HEK293 (cell line): ENCODE measurements around the gene PRKCZ.

Experiments
- MYNN ChIP-seq: fragments of 450-650 bp; formaldehyde crosslinking; IDR thresholded peaks from 2 replicates; pipeline ENCODE4 v1.5.1; 2016; ENCODE audit warnings: missing biosample characterization, missing genetic modification characterization, borderline replicate concordance
- ZNF114 ChIP-seq: fragments of 450-650 bp; formaldehyde crosslinking; IDR thresholded peaks from 2 replicates; pipeline ENCODE4 v1.5.0; 2017; ENCODE audit warnings: missing biosample characterization, missing genetic modification characterization
- TF ChIP-seq, protein P1 (sequence below): fragments of 450-650 bp; formaldehyde crosslinking; IDR thresholded peaks from 2 replicates; pipeline ENCODE4 v1.5.1; 2016; ENCODE audit warnings: missing biosample characterization, missing genetic modification characterization
- TF ChIP-seq, protein P2 (sequence below): fragments of 450-650 bp; formaldehyde crosslinking; IDR thresholded peaks from 2 replicates; pipeline ENCODE4 v1.5.1; 2016; ENCODE audit warnings: missing biosample characterization, missing genetic modification characterization
- TF ChIP-seq, protein P3 (sequence below): fragments of 450-650 bp; formaldehyde crosslinking; IDR thresholded peaks from 2 replicates; pipeline ENCODE4 v1.5.0; 2017; ENCODE audit warnings: missing biosample characterization, missing genetic modification characterization, borderline replicate concordance

DNA sequence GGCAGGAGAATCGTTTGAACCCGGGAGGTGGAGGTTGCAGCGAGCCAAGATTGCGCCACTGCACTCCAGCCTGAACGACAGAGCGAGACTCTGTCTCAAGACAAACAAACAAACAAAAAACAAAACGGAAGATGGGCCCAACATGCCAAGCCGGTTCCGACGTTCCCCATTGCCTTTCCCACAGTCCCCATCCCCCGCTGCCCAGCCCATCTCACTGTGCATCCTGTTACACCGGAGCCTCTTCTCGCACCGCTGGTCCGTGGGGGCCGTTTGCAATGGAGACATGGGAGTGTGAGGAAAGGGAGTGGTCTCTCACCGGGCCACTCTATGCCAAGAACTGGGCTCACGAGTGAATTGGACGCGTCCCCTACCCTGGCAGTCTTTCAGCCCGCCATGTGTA is 45.4 kb upstream of the PRKCZ start:
- TF ChIP-seq, protein P1, sequence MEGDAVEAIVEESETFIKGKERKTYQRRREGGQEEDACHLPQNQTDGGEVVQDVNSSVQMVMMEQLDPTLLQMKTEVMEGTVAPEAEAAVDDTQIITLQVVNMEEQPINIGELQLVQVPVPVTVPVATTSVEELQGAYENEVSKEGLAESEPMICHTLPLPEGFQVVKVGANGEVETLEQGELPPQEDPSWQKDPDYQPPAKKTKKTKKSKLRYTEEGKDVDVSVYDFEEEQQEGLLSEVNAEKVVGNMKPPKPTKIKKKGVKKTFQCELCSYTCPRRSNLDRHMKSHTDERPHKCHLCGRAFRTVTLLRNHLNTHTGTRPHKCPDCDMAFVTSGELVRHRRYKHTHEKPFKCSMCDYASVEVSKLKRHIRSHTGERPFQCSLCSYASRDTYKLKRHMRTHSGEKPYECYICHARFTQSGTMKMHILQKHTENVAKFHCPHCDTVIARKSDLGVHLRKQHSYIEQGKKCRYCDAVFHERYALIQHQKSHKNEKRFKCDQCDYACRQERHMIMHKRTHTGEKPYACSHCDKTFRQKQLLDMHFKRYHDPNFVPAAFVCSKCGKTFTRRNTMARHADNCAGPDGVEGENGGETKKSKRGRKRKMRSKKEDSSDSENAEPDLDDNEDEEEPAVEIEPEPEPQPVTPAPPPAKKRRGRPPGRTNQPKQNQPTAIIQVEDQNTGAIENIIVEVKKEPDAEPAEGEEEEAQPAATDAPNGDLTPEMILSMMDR = no peak
- TF ChIP-seq ZNF114 (no peak), MYNN (no peak)
- TF ChIP-seq, protein P2, sequence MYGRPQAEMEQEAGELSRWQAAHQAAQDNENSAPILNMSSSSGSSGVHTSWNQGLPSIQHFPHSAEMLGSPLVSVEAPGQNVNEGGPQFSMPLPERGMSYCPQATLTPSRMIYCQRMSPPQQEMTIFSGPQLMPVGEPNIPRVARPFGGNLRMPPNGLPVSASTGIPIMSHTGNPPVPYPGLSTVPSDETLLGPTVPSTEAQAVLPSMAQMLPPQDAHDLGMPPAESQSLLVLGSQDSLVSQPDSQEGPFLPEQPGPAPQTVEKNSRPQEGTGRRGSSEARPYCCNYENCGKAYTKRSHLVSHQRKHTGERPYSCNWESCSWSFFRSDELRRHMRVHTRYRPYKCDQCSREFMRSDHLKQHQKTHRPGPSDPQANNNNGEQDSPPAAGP = no peak
- TF ChIP-seq, protein P3, sequence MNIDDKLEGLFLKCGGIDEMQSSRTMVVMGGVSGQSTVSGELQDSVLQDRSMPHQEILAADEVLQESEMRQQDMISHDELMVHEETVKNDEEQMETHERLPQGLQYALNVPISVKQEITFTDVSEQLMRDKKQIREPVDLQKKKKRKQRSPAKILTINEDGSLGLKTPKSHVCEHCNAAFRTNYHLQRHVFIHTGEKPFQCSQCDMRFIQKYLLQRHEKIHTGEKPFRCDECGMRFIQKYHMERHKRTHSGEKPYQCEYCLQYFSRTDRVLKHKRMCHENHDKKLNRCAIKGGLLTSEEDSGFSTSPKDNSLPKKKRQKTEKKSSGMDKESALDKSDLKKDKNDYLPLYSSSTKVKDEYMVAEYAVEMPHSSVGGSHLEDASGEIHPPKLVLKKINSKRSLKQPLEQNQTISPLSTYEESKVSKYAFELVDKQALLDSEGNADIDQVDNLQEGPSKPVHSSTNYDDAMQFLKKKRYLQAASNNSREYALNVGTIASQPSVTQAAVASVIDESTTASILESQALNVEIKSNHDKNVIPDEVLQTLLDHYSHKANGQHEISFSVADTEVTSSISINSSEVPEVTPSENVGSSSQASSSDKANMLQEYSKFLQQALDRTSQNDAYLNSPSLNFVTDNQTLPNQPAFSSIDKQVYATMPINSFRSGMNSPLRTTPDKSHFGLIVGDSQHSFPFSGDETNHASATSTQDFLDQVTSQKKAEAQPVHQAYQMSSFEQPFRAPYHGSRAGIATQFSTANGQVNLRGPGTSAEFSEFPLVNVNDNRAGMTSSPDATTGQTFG = no peak
